22Rv1 (cell line): ENCODE results near the gene P3H3.

Experiments
- ZFX ChIP-seq: fragments of 450-650 bp; IDR thresholded peaks from 2 replicates; pipeline ENCODE4 v1.6.1; 2017; ENCODE audit warnings: antibody characterized with exemption, borderline replicate concordance
- TF ChIP-seq, protein P1 (sequence below): fragments of 450-650 bp; IDR thresholded peaks from 2 replicates; pipeline ENCODE4 v1.5.1; 2017; ENCODE audit warnings: mild to moderate bottlenecking

DNA sequence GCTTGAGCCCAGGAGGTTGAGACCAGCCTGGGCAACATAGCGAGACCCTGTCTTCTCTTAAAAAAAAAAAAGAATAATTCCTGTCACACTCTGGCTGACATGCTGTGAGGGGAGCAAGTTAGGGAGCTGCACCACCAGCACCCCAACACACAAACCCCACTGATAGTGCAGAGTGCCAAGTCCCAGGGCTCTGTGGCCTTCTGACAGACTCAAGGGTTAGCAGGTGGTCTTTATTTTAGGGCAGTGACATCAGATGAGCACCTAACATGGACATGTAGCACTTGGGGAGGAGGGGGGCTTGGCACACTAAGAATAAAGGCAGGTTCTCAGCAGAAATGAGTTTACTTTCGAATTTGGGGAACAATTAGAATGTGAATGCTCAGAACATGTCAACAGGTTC lies 30.6 kb downstream of the P3H3 start:
- TF ChIP-seq, protein P1, sequence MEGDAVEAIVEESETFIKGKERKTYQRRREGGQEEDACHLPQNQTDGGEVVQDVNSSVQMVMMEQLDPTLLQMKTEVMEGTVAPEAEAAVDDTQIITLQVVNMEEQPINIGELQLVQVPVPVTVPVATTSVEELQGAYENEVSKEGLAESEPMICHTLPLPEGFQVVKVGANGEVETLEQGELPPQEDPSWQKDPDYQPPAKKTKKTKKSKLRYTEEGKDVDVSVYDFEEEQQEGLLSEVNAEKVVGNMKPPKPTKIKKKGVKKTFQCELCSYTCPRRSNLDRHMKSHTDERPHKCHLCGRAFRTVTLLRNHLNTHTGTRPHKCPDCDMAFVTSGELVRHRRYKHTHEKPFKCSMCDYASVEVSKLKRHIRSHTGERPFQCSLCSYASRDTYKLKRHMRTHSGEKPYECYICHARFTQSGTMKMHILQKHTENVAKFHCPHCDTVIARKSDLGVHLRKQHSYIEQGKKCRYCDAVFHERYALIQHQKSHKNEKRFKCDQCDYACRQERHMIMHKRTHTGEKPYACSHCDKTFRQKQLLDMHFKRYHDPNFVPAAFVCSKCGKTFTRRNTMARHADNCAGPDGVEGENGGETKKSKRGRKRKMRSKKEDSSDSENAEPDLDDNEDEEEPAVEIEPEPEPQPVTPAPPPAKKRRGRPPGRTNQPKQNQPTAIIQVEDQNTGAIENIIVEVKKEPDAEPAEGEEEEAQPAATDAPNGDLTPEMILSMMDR, result no peak
- TF ChIP-seq ZFX, result no peak
